Inflammatory macrophage treated with lipopolysaccharide for 1 hour (primary cell): ENCODE data around the gene KLHL6.
A peak's percentile ranks its signal among the peaks of the same experiment; 100 is the strongest.
"Not testable (repeated sequence)": the region's sequence is repeated elsewhere in the genome, so short reads cannot be mapped to it uniquely, and the experiment has no call there.

Source experiments
- DNase-seq, 2 donors: peaks; one replicate each; pipeline ENCODE4 v3.0.0-alpha.2; 2020 to 2022

The KLHL6 gene

DNA sequence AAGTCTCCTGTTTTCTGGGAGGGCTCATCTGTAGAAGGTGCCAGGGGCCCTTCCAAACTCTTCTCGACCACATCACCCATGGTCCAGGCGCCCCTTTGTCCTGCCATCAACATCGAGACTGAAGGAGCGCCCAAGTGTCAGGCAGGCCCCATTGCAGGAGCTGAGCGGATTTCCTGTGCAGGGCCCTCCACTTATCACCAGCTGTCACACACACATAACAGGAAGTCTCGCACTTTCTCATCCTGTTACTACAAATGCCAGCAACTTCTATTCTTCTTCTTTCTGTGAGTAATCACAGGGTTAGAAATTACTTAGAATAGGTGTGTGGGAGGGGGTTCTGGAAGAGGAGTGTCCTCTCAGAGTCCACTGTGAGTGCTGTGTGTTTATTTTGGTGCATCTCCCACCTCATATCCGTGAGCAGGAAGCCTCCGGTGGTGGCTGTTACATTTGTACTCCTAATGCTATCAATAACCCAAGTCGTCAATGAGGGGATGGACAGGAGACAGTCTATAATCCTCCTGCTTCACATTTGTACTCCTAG lies at the start of gene KLHL6:
Gene KLHL6 (minus strand): TSS at position 166 of the 541 bp plus-strand sequence. CDS start 53 bp downstream, at position 113.
- peak; percentile 90 to 94 for DNase-seq

DNA sequence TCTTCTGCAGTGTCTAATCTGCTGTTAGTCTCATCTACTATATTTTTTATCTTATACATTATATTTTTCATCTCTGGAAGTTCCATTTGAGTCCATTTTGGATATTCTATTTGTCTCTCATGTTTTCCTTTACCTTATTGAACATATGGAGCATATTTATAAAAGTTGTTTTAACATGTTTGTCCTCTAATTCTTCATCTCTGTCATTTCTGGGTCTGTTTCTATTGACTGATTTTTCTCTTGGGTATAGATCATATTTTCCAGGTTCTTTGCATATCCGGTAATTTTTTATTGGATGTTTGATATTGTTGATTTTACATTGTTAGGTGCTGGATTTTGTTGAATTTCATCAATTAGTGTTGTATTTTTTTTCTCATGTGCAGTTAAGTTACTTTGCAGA lies 42.5 kb upstream of the KLHL6 start:
- DNase-seq, result no peak

DNA sequence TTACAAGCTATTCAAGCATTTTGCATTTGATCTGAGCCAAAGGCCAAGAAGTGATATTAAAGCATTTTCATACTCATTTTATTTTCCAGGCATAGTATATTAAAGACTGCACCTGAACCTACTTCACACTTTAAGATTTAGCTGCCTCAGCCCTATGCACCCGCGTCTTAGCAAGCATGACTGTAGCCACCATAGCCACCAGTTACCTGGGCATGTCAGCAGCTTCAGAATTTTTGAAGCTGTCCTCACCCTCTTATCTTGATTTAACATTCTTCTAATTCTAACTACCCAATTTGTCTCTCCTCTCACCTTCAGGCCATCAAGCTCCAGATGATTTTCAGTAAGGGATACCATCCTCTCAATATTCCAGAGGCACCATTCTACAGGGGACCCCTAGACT lies 39.1 kb upstream of the KLHL6 start:
- DNase-seq, result no peak

- peak; percentile 10 to 62 for DNase-seq
These were observed 37.3 kb upstream of the KLHL6 start for GRCh38 chr3:183592821-183593220.

- DNase-seq, result peak; percentile 31 to 59
These were observed 36.5 kb upstream of the KLHL6 start for GRCh38 chr3:183591881-183592521.

GRCh38 chr3:183590442-183590841 lies 34.9 kb upstream of the KLHL6 start:
- no peak for DNase-seq

DNA sequence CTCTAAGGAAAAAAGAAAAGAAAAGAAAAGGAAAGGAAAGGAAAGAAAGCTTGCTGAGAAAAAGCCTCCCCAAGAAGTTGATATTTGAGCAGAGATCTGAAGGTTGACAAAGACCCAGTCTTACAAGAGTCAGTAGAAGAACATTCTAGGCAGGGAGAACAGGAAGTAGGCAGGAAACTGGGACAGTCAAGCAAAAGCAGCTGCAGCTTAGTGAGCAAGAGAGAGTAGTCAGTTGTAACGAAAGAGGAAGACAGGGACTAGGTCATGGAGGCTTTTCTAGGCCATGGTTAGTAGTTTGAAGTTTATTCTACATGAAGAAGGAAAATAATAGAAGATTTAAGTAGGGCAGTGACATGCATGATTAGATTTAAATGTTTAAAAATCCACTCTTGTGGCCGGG lies 31.8 kb upstream of the KLHL6 start:
- peak; percentile 57 for DNase-seq

- DNase-seq, result no peak
These were observed 31.0 kb upstream of the KLHL6 start for GRCh38 chr3:183586477-183586876.

DNA sequence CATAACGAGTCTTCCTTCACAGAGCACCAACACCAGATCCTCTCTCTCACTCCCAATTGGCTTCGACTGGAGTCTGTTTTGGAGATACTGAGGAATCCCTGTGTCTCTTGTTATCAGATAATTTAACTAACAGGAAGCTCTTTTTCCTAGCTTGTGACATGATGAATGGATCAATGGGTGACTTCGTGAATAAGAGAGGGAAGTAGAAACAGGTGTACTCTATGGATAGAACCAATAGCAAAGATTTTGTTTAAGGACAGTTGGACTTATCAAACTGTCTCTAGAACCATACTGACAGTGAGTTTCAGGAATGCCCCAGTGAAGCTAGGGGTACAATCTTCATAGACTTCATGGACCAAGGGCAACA lies 29.4 kb upstream of the KLHL6 start:
- no peak for DNase-seq

DNA sequence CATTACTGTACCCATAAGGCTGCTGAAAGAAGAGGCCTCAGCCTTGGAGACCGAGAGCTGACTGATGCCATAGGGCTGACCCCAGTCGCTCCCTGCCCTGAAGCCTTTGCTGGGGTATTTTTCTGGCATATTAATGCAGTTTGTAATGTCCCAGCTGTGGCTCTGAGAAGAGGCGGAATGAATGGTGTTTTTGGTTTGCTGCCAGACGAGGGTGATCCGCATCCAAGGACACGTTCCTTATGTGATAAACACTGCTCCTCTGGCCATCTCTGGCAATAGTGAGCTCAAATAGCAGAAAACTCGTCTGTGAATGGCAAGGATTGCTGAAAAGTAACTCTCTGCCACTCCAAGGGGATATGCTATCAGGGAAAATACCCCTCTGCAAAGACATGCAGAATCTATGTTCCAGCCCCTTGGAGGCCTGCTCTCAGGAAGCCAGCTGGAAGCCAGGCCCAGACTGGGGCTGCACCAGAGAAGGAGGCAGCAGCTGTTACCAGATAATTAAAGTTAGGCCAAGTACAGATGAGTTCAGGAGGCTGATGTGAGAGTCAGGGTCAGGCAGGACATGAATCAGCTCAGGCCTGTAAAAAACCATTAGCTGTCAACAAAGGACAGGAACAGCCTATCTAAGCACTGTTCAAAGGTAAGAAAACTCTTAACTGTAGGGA lies 28.9 kb upstream of the KLHL6 start:
- DNase-seq, result no peak

GRCh38 chr3:183583331-183584245 lies 28.1 kb upstream of the KLHL6 start:
- DNase-seq, result no peak

DNA sequence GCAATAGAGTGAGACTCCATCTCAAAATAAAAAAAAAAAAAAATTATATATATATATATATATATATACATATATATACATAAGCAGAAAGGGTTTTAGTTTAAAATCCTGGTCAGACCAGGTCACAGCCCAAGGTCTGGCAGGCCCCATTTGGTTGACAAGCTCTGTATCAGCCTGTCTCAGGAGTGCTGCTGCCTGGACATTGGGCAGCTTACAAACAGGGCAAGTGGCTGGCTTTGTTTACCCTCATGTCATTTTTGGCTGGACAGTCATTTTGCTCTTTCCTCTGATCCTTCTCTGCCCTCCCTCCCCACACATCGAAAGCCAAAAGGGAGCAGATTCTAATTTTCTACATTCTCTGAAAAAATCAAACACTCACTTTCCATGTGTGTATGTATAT lies 26.7 kb upstream of the KLHL6 start:
- no peak for DNase-seq

DNA sequence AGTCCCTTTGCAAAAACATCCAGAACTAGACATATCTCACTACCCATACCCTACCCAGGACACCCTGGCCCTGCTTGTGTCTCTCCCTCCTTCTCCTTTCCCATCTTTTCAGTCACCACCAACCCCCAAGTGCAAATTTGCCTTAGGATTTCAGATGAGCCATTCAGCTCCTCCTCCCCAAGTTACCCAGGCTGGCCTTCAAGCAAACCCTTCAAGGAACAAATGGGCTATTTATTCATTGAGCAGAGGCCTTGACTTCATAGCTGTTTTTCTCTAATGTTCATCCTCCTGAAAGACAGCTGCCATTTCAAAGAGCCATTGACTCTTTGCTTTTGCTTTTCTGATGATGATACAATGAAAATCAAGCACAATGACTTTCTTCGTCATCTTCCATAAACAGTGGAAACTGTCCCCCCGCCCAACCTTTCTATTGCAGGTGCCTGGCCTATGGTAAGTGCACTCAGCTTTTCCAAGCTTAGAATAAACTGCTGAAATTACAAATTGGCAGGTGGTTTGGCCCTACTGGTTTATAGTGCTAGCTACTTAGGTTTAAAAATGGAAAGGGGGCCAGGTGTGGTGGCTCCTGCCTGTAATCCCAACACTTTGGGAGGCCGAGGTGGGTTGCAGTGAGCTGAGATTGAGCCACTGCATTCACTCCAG lies 26.1 kb upstream of the KLHL6 start:
- no peak for DNase-seq

DNA sequence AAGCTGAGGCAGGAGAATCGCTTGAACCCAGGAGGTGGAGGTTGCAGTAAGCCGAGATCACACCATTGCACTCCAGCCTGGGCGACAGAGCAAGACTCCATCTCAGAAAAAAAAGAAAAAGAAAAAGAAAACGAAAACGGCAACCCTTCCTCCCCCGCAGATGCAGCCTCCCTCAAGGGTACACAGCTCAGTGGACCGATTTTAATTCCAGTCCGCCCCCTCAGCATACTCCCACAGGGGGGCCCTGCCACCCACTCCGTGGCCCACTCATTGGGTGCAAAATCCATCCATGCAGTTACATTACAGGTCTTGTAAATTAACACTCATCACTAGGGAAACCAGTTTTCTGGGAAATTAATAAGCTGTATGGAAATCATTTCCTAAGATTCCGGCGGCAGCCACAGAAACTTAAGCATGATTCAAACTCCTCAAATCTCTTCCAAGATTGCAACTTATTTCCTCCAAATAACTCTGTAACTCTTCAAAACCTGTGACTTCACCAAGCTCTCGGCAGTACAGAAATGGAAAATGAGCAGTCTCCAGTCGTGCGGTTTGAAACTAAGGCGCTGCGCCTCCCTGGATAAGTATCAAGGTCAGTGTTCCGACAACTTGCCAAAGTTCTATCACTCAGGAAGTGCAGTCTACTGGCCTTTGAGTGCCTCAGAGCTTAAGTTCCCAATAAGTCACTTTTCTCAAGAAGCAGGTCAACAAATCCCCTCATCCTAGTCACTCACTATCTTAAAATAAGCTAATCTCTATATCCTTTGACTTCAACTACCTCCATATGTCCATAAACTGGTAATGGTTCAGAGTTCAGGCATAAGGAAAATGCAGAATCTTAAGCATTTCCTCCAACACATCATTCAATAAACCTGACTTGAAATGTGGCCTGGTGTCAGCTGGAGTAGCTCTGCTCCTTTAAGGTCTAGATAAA lies 24.7 kb upstream of the KLHL6 start:
- no peak for DNase-seq

- DNase-seq, result no peak
These were observed 22.7 kb upstream of the KLHL6 start for GRCh38 chr3:183578179-183578578.

DNA sequence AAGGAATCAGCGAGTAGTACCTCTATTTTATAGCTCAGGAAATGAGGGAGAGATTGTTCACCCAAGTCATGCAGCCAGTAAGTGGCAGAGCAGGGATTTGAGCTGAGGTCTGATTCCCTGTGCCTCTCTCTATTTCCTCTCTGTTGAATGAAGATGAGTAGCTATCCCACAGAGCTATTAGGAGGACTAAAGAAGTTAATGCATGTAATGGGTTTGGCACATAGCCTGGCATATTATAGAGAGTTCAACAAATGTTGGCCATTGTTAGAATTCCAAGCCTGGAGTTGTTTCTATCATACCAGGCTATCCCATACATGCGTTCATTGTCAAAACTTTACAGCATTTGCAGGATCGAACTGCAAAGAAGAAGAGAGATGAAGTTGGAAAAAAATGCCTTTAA lies 21.8 kb upstream of the KLHL6 start:
- DNase-seq, result no peak

DNA sequence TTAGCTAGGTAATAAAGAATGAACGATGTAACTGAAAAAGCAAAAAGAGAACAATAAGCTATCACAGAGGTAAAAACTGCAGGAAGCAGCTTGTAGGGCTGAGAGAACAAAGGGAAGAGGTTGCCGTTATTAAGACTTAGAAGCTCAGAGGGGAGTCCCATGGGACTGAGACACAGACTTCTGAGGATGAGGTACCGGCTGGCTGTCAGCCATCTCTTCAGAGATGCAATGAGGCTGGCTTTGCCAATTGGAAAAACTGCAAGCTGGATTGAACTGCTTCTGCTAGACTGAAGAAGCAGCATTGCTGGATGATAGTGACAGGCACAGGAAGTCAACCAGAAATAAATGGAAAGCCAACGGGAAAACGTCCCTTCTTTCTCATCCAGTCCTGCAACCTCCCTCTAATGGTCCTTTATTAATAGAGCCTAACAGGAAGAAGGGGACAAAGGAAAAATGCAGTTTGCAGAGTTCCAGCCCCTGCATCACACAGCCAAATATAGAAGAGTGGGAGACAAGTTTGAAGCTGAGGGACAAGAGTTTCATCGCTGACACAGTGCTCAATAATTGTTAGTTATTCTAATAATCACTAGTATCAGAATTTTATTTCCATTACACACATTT lies 21.1 kb upstream of the KLHL6 start:
- no peak for DNase-seq

GRCh38 chr3:183572935-183573334 lies 17.4 kb upstream of the KLHL6 start:
- no peak for DNase-seq

DNA sequence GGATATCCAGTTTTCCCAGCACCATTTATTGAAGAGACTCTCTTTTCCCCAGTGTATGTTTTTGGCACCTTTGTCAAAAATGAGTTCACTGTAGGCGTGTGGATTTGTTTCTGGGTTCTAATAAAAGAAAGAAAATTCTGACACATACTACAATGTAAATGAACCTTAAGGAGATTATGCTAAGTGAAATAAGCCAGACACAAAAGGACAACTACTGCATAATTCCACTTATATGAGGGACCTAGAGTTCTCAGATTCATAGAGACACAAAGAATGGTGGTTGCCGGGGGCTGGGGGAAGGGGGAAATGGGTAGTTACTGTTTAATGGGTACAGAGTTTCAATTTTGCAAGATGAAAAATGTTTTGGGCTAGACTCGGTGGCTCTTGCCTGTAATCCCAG lies 14.7 kb upstream of the KLHL6 start:
- DNase-seq, result not testable (repeated sequence)

DNA sequence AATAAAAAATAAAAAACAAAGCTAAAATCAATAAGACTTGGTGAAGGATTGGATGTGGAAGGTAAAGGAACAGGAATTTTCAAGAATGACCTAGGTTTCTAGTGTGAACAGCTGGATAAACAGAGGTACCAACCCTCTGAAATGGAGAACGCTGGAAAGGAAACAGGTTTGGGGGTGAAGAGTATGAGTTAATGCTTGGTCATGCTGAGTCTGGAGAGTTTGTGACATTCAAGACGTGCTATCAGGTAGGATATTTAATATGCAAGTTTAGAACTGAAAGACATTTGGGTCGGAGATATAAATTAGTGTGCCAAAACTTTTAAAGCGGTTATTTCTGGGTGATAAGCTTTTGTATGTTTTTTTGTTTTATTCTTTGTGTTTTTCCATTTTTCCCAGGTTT lies 11.4 kb upstream of the KLHL6 start:
- no peak for DNase-seq

- no peak for DNase-seq
These were observed 8.5 kb upstream of the KLHL6 start for GRCh38 chr3:183564046-183564445.
